ENCODE data around the gene RUNDC1.
"Not testable (repeated sequence)": the region's sequence is repeated elsewhere in the genome, so short reads cannot be mapped to it uniquely, and the experiment has no call there.

RUNDC1 gene

DNA sequence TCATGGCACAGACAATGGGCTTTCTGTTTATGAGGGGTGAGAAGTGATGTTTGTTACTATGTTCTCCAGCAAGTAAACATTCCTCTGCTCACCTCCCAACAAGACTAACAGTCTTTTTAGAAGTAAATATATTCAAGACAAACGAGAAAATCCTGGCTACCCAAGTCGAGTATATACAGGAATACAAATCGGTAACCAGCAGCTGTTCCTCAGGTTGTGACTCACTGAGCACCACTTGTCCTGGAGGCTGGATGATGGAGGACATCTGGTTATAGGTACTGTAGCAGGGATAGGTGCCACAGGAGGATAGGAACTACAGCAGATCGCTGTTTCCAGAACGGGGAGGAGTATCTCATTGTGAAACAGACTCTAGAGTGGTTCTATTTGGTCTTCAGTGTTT is 12.5 kb downstream of the RUNDC1 start:
- no peak for DNase-seq

DNA sequence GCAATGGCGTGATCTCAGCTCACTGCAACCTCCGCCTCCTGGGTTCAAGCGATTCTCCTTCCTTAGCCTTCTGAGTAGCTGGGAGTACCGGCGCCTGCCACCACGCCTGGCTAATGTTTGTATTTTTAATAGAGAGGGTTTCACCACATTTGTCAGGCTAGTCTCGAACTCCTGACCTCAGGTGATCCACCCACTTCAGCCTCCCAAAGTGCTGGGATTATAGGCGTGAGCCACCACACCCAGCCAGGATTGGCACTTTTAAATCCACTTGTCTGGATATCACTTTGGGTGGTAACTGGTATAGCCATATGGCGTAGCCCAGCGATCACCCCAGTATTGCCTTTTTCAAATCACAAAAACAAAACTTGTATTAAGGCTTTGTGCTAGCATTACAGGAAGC is 13.5 kb downstream of the RUNDC1 start:
- not testable (repeated sequence) for DNase-seq

DNA sequence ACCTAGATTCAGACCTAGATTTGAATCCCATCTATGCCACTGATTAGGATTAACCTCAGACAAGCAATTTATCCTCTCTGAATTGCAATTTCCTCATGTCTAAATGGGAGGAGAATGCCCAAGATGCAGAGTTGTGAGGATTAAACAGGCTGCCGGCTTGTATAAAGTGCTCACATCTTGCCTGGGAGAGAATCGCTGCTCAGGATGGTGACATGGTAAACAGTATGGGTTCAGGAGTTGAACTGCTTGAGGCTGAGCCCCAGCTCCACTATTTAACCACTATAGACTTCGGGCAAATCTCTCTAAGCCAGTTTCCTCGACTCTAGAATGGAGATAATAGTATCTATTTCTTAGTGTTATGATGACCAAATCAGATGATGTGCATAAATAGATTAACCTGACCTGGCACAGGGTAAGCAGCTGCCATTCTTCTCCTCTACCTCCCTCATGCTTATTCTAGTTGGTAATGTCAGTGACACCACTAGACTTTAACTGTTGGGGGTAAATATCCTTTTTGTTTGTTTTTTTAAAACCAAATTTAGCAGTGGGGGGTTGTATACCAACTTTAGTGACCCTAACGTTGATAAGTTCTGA is 17.1 kb downstream of the RUNDC1 start:
- DNase-seq: no peak

DNA sequence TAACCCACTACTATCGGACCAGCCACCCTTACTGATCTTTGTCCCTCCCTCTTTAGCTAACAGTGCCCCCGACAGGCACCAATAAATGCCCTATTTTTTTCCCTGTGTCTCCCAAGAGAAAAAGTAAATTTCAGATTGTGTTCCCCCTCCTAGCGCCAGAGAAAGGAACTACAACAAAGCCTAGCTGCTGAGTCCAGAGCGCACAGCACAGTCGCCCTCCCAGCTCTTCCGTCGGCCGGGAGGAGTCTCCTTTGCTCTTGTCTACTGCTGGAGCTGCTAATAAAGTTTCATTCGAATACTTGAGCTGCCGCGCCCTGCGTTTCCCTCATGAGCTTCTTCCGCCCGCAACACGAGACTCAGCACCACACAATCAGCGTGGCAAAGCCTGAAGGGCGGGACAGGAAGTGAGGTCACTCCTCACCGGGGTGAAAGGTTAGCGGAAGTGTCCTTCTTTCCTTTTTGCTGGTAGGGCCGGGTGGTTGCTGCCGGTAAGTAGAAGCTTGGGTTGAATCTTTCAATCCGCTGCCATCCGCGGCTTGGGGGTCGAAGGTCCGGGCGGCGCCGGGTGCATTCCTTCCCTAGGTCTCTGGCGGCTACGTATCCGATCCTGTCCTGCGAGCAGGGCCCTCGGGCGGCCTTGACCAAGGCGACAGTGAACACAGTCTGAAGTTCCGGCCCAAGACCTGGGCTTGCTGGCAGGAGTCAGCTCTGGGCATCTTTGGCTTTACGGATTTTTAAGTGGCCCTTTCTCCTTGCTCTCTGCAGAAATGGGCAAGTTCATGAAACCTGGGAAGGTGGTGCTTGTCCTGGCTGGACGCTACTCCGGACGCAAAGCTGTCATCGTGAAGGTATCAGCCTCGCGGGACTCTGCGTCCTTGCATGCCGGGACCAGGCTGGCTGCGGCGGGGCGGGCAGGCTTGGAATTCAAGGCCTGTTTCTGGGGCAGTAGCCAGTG is 17.9 kb downstream of the RUNDC1 start, which contains the start of gene RPL27:
TSS of gene RPL27 (plus strand) at position 436 of the 955 bp plus-strand sequence. CDS start at position 768, 332 bp downstream.
- peak; percentile 100 for DNase-seq

DNA sequence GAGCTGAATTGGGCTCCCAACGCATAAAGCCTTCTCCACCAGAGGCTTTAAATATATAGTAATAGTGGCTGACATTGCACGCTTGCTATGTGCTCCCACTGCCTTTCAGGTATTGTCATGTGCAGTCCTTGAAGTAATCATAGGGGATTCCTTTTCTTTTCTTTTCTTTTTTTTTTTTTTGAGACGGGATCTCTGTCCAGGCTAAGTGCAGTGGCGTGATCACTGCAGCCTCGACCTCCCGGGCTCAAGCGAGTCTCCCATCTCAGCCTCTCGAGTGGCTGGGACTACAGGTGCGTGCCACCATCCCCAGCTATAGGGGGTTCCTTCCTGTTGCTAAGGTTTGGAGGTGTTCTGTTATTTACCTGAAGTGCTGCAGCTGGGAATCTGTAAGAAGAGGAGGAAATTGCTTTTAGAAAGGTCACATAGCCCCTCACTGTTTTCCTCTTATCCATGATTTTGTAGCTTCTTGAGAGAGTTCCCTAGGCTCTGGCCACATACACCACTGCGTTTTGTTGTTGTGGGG is 18.7 kb downstream of the RUNDC1 start:
- DNase-seq: no peak

DNA sequence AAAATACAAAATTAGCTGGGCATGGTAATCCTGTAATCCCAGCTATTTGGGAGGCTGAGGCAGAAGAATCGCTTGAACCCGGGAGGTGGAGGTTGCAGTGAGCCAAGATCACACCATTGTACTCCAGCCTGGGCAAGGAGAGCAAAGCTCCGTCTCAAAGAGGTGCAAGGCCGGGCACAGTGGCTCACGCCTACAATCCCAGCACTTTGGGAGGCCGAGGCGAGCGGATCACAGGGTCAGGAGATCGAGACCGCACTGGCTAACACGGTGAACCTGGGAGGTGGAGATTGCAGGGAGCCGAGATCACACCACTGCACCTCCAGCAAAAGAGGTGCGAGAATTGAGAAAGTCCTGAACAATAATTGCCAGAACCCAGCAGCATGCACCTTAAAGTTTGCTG is 20.5 kb downstream of the RUNDC1 start:
- not testable (repeated sequence) for DNase-seq

DNA sequence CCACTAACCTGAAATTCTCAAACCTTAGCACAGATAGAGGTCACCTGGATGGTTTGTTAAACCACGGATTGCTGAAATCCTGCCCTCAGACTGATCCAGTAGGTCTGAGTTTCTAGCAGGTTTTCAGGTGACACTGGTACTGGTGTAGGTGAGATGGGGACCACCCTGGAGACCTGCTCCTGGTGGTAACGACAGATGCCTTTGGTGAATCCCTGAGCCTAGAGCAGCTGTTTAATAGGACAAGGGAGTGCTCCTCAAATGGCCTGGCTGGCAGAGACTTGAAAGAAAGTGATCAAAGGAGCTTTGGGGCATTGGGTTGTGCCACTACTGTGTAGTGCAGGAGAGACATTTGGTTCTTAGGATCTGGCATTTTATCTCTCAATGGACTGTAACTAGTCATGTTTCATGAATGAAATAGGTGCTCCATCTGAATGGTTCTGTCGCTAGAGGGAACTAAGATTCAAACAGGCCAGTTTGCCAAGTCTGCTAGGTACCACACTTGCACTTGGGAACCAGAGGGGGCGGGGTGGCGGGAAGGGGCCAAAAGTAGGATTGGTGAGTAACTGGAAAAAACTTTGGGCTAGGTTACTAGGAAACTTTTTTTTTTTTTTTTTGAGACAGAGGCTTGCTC is 23.3 kb downstream of the RUNDC1 start:
- DNase-seq: no peak

DNA sequence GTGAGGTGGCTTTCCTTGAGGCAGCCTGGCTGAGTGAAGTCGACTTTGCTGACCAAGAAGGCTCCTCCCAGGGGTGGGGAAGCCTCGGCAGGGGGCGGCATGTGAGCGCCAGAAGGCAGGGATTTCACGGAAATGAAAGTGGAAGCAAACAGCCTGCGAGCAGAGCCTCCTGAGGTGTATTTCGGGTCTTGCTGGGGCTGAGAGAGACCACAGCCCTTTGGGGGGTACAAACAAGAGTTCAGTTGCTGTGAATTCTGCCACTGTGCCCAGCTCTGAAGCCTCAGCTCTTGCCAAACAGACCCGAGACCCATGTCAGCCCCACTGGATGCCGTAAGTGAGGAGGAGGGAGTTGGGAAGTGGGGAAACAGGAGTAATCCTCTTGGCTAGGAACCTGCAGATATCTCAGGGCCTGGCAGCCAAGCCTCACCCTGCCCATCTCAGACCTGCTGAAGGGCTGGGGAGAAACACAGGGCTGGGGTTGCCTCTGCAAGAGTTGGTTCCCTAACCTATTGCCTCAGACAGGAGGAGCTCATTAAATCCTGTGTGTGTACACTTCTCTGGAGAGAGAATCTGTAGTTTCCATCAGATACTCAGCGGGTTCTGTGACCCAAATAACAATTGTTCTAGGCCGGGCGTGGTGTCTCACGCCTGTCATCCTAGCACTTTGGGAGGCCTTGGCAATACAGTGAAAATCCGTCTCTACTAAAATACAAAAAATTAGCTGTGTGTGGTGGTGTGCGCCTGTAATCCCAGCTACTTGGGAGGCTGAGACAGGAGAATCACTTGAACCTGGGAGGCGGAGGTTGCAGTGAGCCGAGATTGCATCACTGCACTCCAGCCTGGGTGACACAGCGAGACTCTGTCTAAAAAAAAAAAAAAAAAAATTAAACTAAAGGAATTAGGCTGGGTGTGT is 26.5 kb downstream of the RUNDC1 start, which contains the start of gene IFI35:
TSS of gene IFI35 (plus strand) at position 146 of the 913 bp plus-strand sequence. CDS start at position 310, 164 bp downstream.
- DNase-seq: peak; percentile 6

DNA sequence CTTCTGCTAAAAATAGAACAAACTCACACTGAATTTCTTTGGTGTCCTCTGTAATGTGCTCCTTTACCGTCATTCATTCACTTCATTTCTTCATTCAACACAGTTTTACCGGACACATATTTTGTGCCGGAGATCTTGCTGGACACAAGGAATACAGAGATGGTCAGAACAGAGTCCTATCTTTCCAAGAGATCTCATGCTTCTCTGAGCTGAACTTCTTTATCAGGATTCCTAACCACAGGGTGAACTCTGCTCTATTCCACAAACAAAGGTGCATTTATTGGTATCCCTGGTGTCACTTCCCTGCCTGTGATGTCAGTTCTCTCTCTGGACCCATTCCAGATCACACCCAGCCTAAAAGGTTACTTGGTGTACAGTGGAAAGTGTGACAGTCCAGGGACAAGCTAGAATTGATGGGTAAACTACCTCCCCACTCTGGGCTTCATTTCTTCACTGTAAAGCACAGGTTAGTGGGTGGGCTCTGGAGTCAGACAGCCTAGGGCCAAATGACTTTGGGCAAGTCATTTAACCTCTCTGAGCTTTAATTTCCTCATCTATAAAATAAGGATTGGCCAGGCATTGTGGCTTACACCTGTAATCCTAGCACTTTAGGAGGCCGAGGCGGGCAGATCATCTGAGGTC is 30.4 kb downstream of the RUNDC1 start:
- no peak for DNase-seq

DNA sequence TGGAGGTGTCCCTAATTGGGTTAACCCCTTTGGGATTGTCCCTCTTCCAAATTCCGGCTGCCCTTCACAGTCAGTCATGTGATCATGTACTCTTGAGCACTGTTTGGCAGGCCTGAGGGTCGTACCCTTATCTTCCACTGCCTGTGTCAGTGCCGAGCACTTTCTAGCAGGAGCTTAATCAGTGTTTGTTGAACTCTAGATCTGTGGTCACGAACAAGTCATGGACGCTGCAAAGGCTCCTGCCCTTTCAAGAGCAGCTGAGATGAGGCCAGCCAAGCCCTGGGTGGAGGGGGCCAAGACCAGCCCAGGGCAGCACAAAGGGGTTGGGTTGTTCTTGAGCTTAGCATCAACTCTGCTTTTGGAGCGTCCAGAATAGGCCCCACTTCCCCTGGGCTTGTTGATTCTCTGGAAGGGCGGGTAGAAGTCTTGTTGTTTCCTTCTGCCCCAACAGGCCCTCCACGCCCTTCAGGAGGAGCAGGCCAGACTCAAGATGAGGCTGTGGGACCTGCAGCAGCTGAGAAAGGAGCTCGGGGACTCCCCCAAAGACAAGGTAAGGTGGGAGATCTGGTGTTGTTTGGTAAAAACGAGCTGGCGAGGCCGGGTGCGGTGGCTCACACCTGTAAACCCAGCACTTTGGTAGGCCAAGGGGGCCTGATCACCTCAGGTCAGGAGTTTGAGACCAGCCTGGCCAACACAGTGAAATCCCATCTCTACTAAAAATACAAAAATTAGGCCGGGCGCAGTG is 31.5 kb downstream of the RUNDC1 start:
- DNase-seq: no peak

DNA sequence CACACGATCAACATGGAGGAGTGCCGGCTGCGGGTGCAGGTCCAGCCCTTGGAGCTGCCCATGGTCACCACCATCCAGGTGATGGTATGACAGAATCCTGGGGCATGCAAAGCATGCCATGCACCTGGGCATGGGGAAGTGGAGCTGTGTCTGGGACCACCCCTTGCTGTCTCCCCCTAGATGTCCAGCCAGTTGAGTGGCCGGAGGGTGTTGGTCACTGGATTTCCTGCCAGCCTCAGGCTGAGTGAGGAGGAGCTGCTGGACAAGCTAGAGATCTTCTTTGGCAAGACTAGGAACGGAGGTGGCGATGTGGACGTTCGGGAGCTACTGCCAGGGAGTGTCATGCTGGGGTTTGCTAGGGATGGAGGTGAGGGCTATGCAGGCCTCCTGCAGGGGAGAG is 32.9 kb downstream of the RUNDC1 start:
- no peak for DNase-seq

DNA sequence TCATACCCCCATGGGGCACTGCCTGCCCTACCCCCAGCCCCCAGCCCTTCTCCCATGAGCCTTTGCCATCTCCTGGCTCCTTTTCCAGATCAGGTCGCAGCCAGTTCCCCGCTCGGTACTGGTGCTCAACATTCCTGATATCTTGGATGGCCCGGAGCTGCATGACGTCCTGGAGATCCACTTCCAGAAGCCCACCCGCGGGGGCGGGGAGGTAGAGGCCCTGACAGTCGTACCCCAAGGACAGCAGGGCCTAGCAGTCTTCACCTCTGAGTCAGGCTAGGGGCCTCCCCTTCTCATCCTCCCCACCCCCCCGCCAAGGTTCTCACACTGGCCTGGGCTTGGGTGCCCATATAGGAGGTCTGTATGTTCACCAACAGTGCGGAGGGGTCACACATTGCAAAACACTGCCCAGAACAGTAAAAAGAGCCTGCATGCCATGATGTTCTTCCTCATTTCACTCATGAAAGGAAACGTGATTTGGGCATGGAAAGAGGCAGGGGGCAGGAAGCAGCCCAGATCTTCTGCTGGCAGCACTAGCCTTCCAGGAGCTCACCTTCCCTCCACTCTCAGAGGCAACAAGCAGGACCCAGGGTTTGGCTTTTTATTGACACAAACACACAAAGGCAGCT is 33.8 kb downstream of the RUNDC1 start:
- no peak for DNase-seq

DNA sequence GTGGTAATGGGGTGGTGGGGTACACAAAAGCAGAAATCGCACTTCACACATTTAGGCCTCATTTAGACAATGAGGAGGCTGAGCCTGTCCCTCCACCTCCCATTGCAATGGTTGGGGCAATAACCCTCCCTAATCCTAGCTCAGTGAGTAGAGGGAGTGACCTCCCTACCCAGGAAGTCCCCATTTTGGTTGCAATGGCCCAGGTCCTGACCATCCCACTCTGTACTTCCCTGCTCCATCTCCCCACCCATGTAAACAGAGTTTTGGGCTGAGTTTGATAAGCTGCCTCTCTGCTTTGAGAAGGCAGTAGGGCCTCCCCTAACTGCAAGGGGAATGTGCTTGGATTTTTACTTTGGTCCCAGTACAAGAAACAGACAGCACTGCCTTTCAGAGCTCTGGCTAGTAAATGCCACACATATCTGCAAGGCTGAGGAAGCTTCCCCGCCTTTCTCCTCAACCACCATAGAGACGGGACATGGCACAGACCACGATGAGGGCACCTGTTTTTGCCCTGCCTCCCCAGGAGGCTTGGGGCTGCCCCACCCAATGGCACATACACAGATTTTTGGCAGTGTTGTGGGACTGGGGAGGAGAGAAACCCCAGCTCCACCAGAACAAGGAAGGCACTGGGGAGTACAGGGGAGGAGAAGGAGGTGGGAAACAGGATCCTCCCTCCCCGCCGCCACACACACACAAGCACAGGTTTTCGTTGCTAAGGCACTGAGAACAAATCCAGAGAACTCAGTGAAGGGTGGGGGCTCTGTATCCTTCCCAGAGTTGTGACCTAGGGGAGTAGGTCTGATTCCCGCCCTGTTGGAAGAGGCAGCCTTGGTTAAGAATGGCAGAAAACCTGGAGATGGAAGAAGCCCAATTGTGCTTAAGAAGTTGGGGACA is 34.5 kb downstream of the RUNDC1 start:
- DNase-seq: no peak

DNA sequence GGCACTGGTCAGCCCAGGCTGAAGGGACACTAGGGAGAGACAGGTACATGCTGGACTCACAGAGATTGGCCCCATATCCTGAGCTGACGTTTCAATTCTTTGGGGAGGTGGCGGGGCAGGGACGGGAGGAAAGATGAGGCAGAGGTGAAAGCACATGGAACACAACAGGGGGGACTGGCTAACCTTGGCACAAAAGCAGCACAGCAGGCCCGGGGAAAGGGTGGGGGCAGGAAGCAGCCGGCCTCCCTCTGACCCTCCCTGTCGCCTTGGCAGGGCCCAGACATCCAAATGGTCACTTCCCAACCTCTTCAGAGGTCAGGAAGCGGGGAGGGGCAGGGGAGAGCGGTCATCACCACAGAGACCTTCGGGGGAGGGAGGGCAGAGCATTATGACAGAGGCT is 35.2 kb downstream of the RUNDC1 start:
- DNase-seq: no peak

DNA sequence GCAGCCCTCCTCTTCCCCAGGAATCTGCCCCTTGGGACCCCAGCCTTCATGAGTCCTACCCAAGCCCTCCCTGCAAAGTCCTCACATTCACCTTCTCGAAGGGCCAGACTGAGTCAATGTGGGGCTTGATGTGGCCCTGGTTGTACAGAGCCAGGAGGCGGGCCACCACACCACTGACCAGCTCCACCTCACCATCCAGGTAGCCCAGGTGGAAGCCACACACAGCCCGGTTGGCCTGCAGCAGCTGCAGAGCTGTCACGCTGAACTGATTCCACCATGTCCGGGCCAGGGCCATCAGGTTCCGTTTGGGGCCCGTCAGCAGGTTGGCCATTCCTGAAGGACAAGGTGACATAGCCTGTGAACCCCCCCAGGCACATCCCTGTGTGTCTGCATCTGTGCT is 35.9 kb downstream of the RUNDC1 start:
- DNase-seq: no peak

DNA sequence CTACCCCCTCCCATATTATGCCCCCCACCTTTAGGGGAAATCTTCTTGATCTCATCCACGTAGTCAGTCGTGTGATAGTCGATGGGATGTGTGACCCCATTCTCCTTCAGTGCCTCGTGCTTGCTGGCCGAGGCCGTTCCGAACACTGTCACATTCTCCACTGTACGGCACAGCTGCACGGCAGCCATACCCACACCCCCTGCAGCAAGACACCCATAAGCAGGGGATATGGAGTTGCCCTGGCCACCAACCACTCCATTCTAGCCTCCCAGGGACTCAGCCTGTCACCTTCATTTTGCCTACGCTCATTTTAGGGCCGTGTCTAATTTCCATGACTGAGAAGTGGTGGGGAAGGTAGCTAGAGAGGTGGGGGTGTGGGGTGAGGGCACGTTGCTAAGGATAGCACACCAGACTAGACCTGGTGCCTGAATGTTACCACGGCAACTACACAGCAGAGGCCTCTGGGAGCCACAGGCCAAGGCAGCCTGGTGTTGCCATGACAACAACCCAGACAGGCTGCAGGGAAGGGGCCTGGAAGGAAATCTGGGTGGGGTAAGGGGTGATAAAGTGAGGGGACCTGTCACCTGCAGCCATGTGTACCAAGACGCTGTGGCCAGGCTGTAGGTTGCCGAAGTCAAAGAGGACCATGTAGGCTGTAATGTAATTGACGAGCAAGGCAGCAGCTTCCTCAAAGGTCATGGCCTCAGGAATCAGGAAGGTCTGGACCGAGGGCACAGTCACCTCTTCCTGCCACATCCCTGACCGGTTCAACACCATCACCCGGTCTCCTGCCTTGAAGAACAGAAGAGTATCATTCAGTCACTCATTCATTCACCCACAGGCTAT is 37.9 kb downstream of the RUNDC1 start:
- peak; percentile 29 for DNase-seq

DNA sequence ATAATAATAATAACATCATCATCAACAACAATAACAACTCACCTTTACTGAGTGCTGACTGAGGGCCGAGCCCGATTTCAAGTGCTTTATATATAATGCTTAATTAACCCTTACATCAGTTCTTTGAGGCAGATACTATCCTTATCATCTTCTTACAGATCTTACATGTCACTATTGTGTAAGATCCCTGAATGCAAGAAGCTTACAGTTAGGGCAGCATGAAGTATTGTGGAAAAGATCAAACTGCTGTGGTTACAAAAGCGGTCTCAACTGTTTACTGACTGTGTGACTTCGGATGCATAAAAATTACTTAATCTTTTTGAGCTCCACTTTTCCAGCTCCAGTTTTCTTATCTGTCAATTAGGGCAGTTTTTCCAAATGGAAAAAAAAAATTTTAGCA is 38.6 kb downstream of the RUNDC1 start:
- DNase-seq: no peak

DNA sequence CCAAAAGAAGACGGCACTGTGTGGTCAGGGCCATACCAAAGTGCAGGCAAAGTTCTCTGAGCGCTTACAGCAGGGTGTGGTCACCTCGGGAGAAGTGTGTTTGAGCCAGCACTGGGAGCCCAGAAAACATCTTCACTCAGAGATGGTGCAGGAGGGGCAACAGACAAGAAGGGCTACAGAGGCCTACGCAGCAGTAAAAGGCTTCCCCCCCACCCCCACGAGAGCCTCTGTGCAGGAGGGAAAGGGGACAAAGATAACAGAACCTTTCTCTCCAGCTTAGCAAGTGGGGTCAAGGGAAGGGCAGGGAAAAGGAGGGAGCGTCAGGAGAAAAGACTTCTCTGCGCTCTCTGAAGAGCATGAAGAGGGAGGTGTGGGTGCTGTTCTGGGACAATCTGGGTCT is 39.1 kb downstream of the RUNDC1 start:
- DNase-seq: no peak
